OCI-LY7 (cell line): ENCODE results near the gene TJP1.

Source experiments
- CTCF ChIP-seq: fragments of 200-600 bp; sonication (generic); conservative IDR thresholded peaks from 2 replicates; pipeline ENCODE4 v1.5.1; 2014; ENCODE audit warnings: mild to moderate bottlenecking, antibody characterized with exemption, low read length, moderate library complexity, mixed read lengths
- EZH2phosphoT487 ChIP-seq: fragments of 200-600 bp; sonication (generic); IDR thresholded peaks from 2 replicates; pipeline ENCODE4 v1.6.1; 2018; ENCODE audit warnings: low read depth, borderline replicate concordance, mild to moderate bottlenecking, mixed run types, antibody characterized with exemption, low read length, moderate library complexity, mixed read lengths

GRCh38 chr15:29819979-29820378 is 2.3 kb downstream of the TJP1 start:
- TF ChIP-seq CTCF (no peak), EZH2phosphoT487 (no peak)
